ENCODE data around the gene VMP1.
"Not testable (repeated sequence)": the region's sequence is repeated elsewhere in the genome, so short reads cannot be mapped to it uniquely, and the experiment has no call there.

The VMP1 gene

DNA sequence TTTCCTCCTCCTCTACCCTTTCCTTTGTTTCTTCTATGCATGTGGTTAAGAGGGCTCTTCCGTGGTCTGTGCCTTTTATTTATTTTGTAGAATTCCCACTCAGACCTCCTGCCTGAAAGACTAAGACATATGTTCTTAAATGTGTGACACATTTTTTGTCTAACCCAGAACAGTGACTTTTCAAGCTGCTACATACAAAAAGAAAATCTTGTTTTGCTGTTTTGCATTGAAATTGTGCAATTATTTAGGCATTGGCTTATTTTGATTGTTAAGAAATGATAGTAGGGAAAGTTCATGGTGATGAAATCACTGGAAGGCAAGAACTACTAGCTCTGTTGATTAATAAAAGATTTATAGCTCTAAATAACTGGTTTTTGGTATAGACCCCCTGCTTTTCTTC is 108.5 kb downstream of the VMP1 start:
- DNase-seq, result no peak

- DNase-seq, result no peak
Observed at GRCh38 chr17:59825533-59826322, 118.3 kb downstream of the VMP1 start.

- DNase-seq, result no peak
Observed at GRCh38 chr17:59826706-59827453, 119.4 kb downstream of the VMP1 start.

DNA sequence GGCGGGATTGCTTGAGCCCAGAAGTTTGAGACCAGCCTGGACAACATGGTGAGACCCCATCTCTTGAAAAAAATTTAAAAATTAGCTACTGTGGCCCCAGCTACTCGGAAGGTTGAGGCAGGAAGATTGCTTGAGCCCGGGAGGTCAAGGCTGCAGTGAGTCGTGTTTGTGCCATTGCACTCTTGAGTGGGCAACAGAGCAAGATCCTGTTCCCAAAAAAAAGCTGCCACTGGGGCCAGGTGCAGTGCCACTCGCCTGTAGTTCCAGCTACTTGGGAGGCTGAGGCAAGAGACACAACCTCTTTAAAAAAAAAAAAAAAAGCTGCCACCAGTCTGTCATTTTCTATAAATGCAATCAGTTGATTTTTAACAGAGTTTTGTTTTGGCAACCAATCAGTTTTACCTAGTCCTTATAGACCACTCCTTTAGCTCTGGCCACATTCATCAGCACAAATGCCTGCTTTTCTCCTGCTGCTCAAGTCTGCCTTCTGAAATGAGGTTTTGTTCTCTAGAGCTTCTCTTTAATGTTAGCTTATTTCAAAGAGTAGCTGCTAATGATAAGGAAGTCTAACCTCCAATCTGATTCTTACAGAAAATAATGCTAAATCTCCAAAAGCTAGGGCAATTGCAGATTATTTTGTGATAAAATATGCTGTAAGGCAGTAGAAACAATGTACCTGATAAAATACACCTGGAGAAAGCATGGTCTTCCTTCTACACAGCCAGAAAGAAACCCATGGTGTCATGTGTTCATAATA is 120.4 kb downstream of the VMP1 start:
- DNase-seq, result no peak

- no peak for DNase-seq
Observed at GRCh38 chr17:59828478-59828760, 121.0 kb downstream of the VMP1 start.

- not testable (repeated sequence) for DNase-seq
Observed at GRCh38 chr17:59828819-59829216, 121.4 kb downstream of the VMP1 start.

DNA sequence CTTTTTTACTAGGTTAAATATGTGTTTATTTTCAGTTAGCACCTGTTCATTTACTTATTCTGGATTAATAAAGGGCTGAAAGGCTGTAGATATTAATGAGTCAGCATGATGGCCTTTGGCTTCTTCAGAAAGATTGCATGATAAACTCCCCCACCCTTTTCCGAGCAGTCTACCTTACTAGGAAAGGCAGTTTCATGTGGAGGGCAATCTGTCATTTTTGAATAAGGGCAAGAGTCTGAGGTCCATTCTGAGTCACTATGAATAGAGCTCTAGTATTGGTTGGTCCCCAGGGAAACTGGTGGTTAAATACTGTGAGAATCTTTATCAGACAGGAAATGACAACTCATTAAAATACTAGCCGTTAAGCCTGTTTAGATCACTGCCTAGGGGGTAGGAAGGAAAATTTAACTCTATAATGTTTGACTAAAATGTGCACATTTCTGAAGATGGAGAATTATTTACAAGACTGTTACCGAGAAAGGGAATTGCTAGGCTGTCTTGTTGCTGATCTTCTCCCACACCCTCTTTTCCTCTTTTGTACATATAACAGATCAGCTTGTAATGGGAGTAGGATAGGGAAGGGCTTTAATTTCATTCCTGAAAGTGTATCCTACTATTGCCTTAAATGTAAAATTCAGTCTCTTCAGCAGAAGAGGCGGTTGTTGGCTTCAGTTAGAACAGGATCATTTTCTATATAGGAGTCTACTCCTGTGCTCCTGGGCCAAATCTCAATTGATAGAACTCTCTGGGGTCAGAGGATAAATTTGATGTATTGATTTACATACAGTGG is 122.0 kb downstream of the VMP1 start:
- DNase-seq, result peak; percentile 90

GRCh38 chr17:59830007-59830630 is 122.7 kb downstream of the VMP1 start:
- no peak for DNase-seq

DNA sequence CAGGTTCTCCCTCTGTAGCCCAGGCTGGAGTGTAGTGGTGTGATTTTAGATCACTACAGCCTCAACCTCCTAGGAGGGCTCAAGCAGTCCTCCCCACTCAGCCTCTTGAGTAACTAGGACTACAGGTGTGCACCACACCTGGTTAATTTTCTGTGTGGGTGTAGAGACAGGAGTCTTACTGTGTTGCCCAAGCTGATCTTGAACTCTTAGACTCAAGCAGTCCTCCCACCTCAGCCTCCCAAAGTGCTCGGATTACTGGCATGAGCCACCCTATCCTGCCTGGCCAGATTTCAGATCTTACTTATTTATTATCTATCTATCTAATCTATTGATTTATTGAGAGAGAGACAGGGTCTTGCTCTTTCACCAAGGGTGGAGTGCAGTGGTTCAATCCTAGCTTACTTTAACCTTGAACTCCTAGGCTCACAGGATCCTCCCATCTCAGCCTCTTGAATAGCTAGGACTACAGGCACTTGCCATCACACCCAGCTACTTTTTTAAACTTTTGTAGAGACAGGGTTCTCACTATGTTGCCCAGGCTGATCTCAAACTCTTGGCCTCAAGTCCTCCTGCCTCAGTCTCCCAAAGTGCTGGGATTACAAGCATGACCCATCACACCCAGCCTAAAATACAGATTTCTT is 123.5 kb downstream of the VMP1 start:
- no peak for DNase-seq

DNA sequence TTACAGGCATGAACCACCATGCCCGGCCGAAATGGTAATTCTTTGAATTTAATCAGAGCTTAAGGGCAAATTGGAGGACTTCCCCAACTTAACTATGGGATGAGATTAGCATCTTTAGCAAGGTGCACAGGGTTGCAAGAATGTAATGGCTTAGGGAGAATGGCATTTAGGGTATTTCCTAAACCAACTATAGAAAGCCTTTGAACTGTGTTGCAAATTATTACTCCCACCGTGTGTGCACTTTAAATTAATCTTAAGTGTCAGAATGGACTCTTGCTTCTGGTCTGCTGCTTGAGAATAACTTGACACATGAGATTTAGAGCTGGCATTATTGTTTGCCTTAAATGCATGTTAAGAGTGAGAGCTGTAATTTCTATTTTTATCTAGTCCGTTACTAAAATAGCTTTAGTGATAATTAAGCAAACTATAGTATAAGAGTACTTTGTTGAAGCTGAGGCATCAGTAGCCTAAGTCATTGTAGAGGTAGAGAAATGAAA is 125.5 kb downstream of the VMP1 start:
- no peak for DNase-seq

DNA sequence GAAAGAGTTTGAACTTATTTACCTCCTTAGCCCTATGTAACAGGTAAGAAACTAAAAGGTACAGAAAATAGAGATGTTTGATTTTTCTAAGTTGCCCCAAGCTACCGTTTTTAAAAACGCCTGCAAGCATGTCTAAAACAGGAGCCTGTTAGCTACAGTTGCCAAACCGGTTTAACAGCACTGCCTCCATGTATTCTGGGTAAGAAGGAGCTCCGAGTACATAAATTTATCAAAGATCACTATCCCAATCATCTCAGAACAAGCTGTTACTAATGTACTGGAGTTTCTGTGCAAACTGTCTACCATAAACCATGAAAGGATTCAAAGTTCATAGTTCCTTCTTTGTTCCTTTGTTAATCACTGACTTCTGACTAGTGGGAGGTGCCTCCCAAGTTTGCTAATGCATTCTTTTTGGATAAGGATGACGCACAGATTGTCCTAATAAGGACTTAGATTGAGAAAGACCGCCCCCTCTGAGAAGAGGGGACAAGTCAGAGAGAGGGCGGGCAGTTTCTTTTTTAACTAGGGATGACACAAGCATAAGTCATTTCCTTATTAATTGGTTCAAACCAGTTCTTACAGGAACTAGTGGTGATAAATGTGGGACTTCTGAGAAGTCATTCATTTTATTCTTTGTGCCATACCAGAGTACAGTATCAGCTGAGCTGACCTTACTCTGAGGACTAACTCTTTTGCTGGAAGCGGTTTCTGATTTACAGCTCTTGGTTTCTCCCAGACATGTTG is 130.0 kb downstream of the VMP1 start:
- DNase-seq, result peak; percentile 90

GRCh38 chr17:59838052-59838916 is 130.8 kb downstream of the VMP1 start:
- no peak for DNase-seq

DNA sequence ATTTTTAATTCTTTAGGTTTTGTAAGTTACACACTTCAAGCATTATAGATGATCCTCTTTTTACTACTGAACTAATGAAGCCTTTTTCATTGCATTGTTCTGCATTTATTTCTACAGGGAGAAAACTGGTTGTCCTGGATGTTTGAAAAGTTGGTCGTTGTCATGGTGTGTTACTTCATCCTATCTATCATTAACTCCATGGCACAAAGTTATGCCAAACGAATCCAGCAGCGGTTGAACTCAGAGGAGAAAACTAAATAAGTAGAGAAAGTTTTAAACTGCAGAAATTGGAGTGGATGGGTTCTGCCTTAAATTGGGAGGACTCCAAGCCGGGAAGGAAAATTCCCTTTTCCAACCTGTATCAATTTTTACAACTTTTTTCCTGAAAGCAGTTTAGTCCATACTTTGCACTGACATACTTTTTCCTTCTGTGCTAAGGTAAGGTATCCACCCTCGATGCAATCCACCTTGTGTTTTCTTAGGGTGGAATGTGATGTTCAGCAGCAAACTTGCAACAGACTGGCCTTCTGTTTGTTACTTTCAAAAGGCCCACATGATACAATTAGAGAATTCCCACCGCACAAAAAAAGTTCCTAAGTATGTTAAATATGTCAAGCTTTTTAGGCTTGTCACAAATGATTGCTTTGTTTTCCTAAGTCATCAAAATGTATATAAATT is 132.3 kb downstream of the VMP1 start:
- no peak for DNase-seq

- DNase-seq, result no peak
Observed at GRCh38 chr17:59840329-59841090, 133.1 kb downstream of the VMP1 start.

DNA sequence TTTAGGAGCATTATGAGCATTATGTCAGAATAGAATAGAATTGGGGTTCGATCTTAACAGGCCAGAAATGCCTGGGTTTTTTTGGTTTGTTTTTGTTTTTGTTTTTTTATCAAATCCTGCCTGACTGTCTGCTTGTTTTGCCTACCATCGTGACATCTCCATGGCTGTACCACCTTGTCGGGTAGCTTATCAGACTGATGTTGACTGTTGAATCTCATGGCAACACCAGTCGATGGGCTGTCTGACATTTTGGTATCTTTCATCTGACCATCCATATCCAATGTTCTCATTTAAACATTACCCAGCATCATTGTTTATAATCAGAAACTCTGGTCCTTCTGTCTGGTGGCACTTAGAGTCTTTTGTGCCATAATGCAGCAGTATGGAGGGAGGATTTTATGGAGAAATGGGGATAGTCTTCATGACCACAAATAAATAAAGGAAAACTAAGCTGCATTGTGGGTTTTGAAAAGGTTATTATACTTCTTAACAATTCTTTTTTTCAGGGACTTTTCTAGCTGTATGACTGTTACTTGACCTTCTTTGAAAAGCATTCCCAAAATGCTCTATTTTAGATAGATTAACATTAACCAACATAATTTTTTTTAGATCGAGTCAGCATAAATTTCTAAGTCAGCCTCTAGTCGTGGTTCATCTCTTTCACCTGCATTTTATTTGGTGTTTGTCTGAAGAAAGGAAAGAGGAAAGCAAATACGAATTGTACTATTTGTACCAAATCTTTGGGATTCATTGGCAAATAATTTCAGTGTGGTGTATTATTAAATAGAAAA is 133.8 kb downstream of the VMP1 start:
- not testable (repeated sequence) for DNase-seq

- not testable (repeated sequence) for DNase-seq
Observed at GRCh38 chr17:59841882-59842263, 134.4 kb downstream of the VMP1 start.

- DNase-seq, result no peak
Observed at GRCh38 chr17:59842901-59843652, 135.6 kb downstream of the VMP1 start.
